IMR-90 (cell line): ENCODE data around the gene LRIT2. TPM values are rescaled to one million over a fixed set of nuclear protein-coding genes. Genes with fewer than 3 reads are reported as not detected.

Experiments used
- ATAC-seq: fragments of 200-7000 bp; cut with Tn5 transposase; 2 replicates; pipeline ENCODE4 v1.9.1; 2020; ENCODE audit warnings: low read depth, mild to moderate bottlenecking, moderate library complexity
- BruUV-seq: library from RNA; stranded (reverse); fragments of 400-500 nt; replicated peaks from 2 replicates; lab custom pipeline; 2021; lab: Mats Ljungman, UMichigan
- CTCF ChIA-PET: fragments of 300-600 bp; formaldehyde crosslinking; extraction: SDS; loops from one replicate; lab custom pipeline; 2021; ENCODE audit warnings: antibody characterized with exemption; lab: Yijun Ruan, JAX
- POLR2A ChIA-PET: fragments of 300-600 bp; sonication (Branson Sonifier 250); formaldehyde crosslinking; loops from one replicate; lab custom pipeline; 2022; ENCODE audit warnings: antibody characterized with exemption; ENCODE audit not compliant: unreplicated experiment; lab: Charles Lee
- DNase-seq: peaks from one replicate; pipeline ENCODE4 v3.0.0; 2013
- H2AFZ ChIP-seq: replicated peaks from 2 replicates; pipeline ENCODE3; 2013; ENCODE audit warnings: low read length, mild to moderate bottlenecking; ENCODE audit not compliant: poor library complexity
- H2AK5ac ChIP-seq: 2 replicates; pipeline ENCODE4 v1.6.1; 2013; ENCODE audit warnings: low read depth, low read length, inconsistent platforms
- H2AK9ac ChIP-seq: replicated peaks from 2 replicates; pipeline ENCODE3; 2013; ENCODE audit warnings: mild to moderate bottlenecking, low read depth, low read length, moderate library complexity; ENCODE audit not compliant: poor library complexity
- H2BK120ac ChIP-seq: 2 replicates; pipeline ENCODE4 v1.6.1; 2013; ENCODE audit warnings: low read depth, low read length, inconsistent platforms
- H2BK15ac ChIP-seq: 3 replicates; pipeline ENCODE4 v1.6.1; 2013; ENCODE audit warnings: low read depth, low read length, inconsistent platforms
- H2BK20ac ChIP-seq: 2 replicates; pipeline ENCODE4 v1.6.1; 2013; ENCODE audit warnings: low read depth, mild to moderate bottlenecking, inconsistent platforms, low read length, moderate library complexity
- H2BK5ac ChIP-seq: 2 replicates; pipeline ENCODE4 v1.6.1; 2013; ENCODE audit warnings: mild to moderate bottlenecking, low read depth, low read length, inconsistent platforms; ENCODE audit not compliant: poor library complexity, severe bottlenecking
- H3K14ac ChIP-seq: replicated peaks from 2 replicates; pipeline ENCODE4 v1.6.1; 2013; ENCODE audit warnings: low read depth, low read length, inconsistent platforms
- H3K18ac ChIP-seq: 2 replicates; pipeline ENCODE4 v1.6.1; 2013; ENCODE audit warnings: low read depth, low read length, control low read depth
- H3K23ac ChIP-seq: 2 replicates; pipeline ENCODE4 v1.6.1; 2013; ENCODE audit warnings: low read depth, low read length, inconsistent platforms
- H3K27ac ChIP-seq: 2 replicates; pipeline ENCODE4 v1.5.1; 2013; ENCODE audit warnings: mild to moderate bottlenecking, control low read depth, low read length; ENCODE audit not compliant: insufficient read depth
- H3K27me3 ChIP-seq: 2 replicates; pipeline ENCODE4 v1.6.1; 2013; ENCODE audit warnings: low read length; ENCODE audit not compliant: control insufficient read depth, insufficient read depth
- H3K36me3 ChIP-seq: 2 replicates; pipeline ENCODE4 v1.6.1; 2013; ENCODE audit warnings: low read length, mixed read lengths; ENCODE audit not compliant: control insufficient read depth, insufficient read depth
- H3K4ac ChIP-seq: 2 replicates; pipeline ENCODE4 v1.6.1; 2013; ENCODE audit warnings: low read depth, low read length, inconsistent platforms
- H3K4me1 ChIP-seq: 2 replicates; pipeline ENCODE4 v1.6.1; 2013; ENCODE audit warnings: low read length, mixed read lengths; ENCODE audit not compliant: control insufficient read depth, insufficient read depth
- H3K4me2 ChIP-seq: 2 replicates; pipeline ENCODE4 v1.6.1; 2013; ENCODE audit warnings: low read depth, mild to moderate bottlenecking, control low read depth, low read length, moderate library complexity
- H3K4me3 ChIP-seq: 2 replicates; pipeline ENCODE4 v1.5.1; 2013; ENCODE audit warnings: low read depth, mild to moderate bottlenecking, control low read depth, low read length, moderate library complexity; ENCODE audit not compliant: insufficient read depth
- H3K56ac ChIP-seq: 2 replicates; pipeline ENCODE4 v1.6.1; 2013; ENCODE audit warnings: low read length, inconsistent platforms; ENCODE audit not compliant: insufficient read depth; ENCODE audit errors: extremely low read depth
- H3K79me1 ChIP-seq, 2 experiments: 2 replicates each; pipeline ENCODE4 v1.6.1; 2013; ENCODE audit warnings: low read length in 2 of 2, inconsistent platforms in 1 of 2, low read depth in 1 of 2
- H3K9ac ChIP-seq: 2 replicates; pipeline ENCODE4 v1.6.1; 2013; ENCODE audit warnings: low read depth, low read length, control low read depth
- H3K9me1 ChIP-seq: 2 replicates; pipeline ENCODE4 v1.6.1; 2013; ENCODE audit warnings: low read length, inconsistent platforms; ENCODE audit not compliant: insufficient read depth
- H3K9me3 ChIP-seq: 2 replicates; pipeline ENCODE4 v1.6.1; 2013; ENCODE audit warnings: low read length; ENCODE audit not compliant: control insufficient read depth, insufficient read depth
- H4K20me1 ChIP-seq: 2 replicates; pipeline ENCODE4 v1.6.1; 2013; ENCODE audit warnings: low read length, inconsistent platforms; ENCODE audit not compliant: insufficient read depth
- H4K5ac ChIP-seq: 2 replicates; pipeline ENCODE4 v1.6.1; 2013; ENCODE audit warnings: mild to moderate bottlenecking, low read depth, low read length, control low read depth
- H4K8ac ChIP-seq, 2 experiments: 2 replicates each; pipeline ENCODE4 v1.6.1; 2013; ENCODE audit warnings: low read depth in 2 of 2, low read length in 2 of 2, control low read depth in 1 of 2, inconsistent platforms in 1 of 2
- H4K91ac ChIP-seq: 2 replicates; pipeline ENCODE4 v1.6.1; 2013; ENCODE audit warnings: low read depth, low read length, inconsistent platforms; ENCODE audit not compliant: insufficient read depth
- BHLHE40 ChIP-seq: fragments of 150-350 bp; IDR thresholded peaks from 2 replicates; pipeline ENCODE4 v1.6.1; 2016; ENCODE audit warnings: mild to moderate bottlenecking, low read depth, low read length
- CEBPB ChIP-seq: IDR thresholded peaks from 2 replicates; pipeline ENCODE4 v1.6.1; 2012; ENCODE audit warnings: low read depth, low read length, improper control_type of control experiment
- CHD1 ChIP-seq: IDR thresholded peaks from 2 replicates; pipeline ENCODE4 v1.6.1; 2012; ENCODE audit warnings: low read depth, low read length, improper control_type of control experiment
- FOS ChIP-seq: fragments of 150-350 bp; IDR thresholded peaks from 2 replicates; pipeline ENCODE4 v1.6.1; 2016; ENCODE audit warnings: low read depth, low read length
- MAFK ChIP-seq: IDR thresholded peaks from 2 replicates; pipeline ENCODE4 v1.6.1; 2012; ENCODE audit warnings: low read depth, low read length, improper control_type of control experiment
- MAZ ChIP-seq: IDR thresholded peaks from 2 replicates; pipeline ENCODE4 v1.6.1; 2012; ENCODE audit warnings: low read depth, mild to moderate bottlenecking, low read length, improper control_type of control experiment, moderate library complexity, borderline replicate concordance
- MXI1 ChIP-seq: IDR thresholded peaks from 2 replicates; pipeline ENCODE4 v1.6.1; 2012; ENCODE audit warnings: low read depth, mild to moderate bottlenecking, low read length, moderate library complexity, borderline replicate concordance
- NFE2L2 ChIP-seq: fragments of 150-350 bp; IDR thresholded peaks from 2 replicates; pipeline ENCODE4 v1.6.1; 2016; ENCODE audit warnings: low read depth, mild to moderate bottlenecking, low read length
- POLR2A ChIP-seq: IDR thresholded peaks from 2 replicates; pipeline ENCODE4 v1.6.1; 2012; ENCODE audit warnings: mild to moderate bottlenecking, low read depth, low read length
- RAD21 ChIP-seq: IDR thresholded peaks from 2 replicates; pipeline ENCODE4 v1.6.1; 2012; ENCODE audit warnings: low read length, improper control_type of control experiment
- RCOR1 ChIP-seq: IDR thresholded peaks from 2 replicates; pipeline ENCODE4 v1.6.1; 2012; ENCODE audit warnings: mild to moderate bottlenecking, low read length, improper control_type of control experiment; ENCODE audit not compliant: insufficient replicate concordance
- RFX5 ChIP-seq: IDR thresholded peaks from 2 replicates; pipeline ENCODE4 v1.8.0; 2012; ENCODE audit warnings: low read depth, mild to moderate bottlenecking, low read length, moderate library complexity
- WGBS, 2 experiments: methylation state at CpG; one replicate each; pipeline versions ENCODE4 v1.1.5 to v1.1.7; 2013; ENCODE audit warnings: missing lambda C conversion rate in 2 of 2; ENCODE audit not compliant: insufficient read length in 1 of 2; ENCODE audit errors: extremely low coverage in 2 of 2; 5-methylcytosine and 5-hydroxymethylcytosine counted together
- dilution Hi-C: fragments of 300-500 bp; cut with HindIII; formaldehyde crosslinking; loops from one replicate; pipeline ENCODE4 v1.14.3; 2018; ENCODE audit warnings: low sequenced_read_pairs; ENCODE audit not compliant: unreplicated experiment
- in situ Hi-C: fragments of 300-500 bp; cut with MboI; formaldehyde crosslinking; loops from 3 replicates; pipeline ENCODE4 v1.14.3; 2019; ENCODE audit warnings: low sequenced_read_pairs, inconsistent platforms, mixed read lengths
- intact Hi-C: fragments of 100-400 bp; cut with micrococcal nuclease; formaldehyde crosslinking; loops from 2 replicates; pipeline ENCODE4 v1.10.0; 2022
- polyA plus RNA-seq, 3 experiments: library from polyadenylated mRNA; depleted of rRNA; stranded (reverse); fragments of >200 nt; gene quantifications; 2 replicates each; pipeline ENCODE4 v1.2.3, GENCODE V29; 2012; ENCODE audit warnings: low replicate concordance in 1 of 3
- total RNA-seq: library from RNA; depleted of rRNA; stranded (reverse); fragments of >200 nt; gene quantifications from 2 replicates; pipeline ENCODE4 v1.2.3, GENCODE V29; 2012
- TF ChIP-seq, protein P1 (sequence below): fragments of 150-350 bp; IDR thresholded peaks from 2 replicates; pipeline ENCODE4 v1.6.1; 2016; ENCODE audit warnings: low read depth, mild to moderate bottlenecking, low read length, moderate library complexity, borderline replicate concordance
- TF ChIP-seq, protein P2 (sequence below): fragments of 150-350 bp; IDR thresholded peaks from 2 replicates; pipeline ENCODE4 v1.6.1; 2017; ENCODE audit warnings: mild to moderate bottlenecking, antibody characterized with exemption, low read length, low read depth
- TF ChIP-seq, protein P3 (sequence below): conservative IDR thresholded peaks from 2 replicates; pipeline ENCODE4 v1.5.1; 2012; ENCODE audit warnings: mild to moderate bottlenecking, low read depth, low read length, improper control_type of control experiment

Gene LRIT2
- total and polyA plus RNA-seq, 2 of the 4 experiments (the other 2 are of a cell fraction) = not detected

DNA sequence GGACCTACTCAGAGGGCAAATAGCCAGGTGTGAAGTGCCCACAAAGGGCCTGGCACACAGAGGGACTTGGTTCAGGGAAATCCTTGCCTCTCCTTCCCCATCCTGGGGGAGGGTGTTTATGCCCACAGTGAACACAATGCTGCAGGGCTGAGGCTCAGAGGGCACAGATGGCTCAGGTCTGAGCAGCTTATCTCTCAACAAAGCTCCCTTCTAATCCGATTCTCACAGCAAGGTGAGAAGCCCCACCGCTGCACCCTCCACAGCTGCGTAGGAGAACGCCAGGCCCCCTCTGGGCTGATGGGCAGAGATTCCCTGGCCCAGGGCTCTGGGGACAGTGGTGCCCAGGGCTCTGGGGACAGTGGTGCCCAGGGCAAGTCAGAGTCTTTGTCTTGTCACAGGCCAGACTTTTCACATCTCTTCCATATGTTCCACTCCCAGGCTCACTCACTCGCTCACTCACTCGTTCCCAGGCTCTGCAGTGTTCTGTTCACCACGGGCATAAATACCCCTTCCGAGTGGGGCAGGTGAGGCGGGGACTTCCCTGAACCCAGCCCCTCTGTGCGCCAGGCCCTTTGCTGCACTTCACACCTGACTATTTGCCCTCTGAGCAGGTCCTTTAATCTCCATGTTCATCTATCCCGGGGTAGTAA is 39.7 kb downstream of the LRIT2 start:
- Histone ChIP-seq H4K8ac (no peak overlapping the region), H3K4me3 (no peak overlapping the region), H3K9me1 (peaks cover 8% of the 10 kb centered on the region), H3K36me3 (no peaks in the 10 kb centered on the region), H4K20me1 (no peaks in the 10 kb centered on the region), H3K79me1 (no peaks in the 10 kb centered on the region), H3K9ac (no peak overlapping the region), H3K9me3 (no peaks in the 10 kb centered on the region), H3K27ac (no peak overlapping the region), H2BK5ac (no peak overlapping the region), H2AK9ac (no peak overlapping the region), H3K23ac (no peak overlapping the region), H2AK5ac (no peak overlapping the region), H3K56ac (no peak overlapping the region), H3K4me1 (no peaks in the 10 kb centered on the region), H3K4ac (no peak overlapping the region), H3K27me3 (no peaks in the 10 kb centered on the region; the same call in 1 of the 2 replicates), H2AFZ (no peak overlapping the region), H3K14ac (no peak overlapping the region), H2BK20ac (no peak overlapping the region), H2BK15ac (no peak overlapping the region), H2BK120ac (no peak overlapping the region), H3K4me2 (no peak overlapping the region), H3K18ac (no peak overlapping the region), H4K5ac (no peak overlapping the region), H4K91ac (no peak overlapping the region)
- DNase-seq (no peak), ATAC-seq (no peak)
- in situ Hi-C loops (no loop called here), dilution Hi-C loops (no loop called here), intact Hi-C loops (no loop called here)
- TF ChIP-seq RCOR1 (no peak), CEBPB (no peak), MAZ (no peak), MXI1 (no peak), POLR2A (no peak), MAFK (no peak), FOS (no peak), RAD21 (no peak), NFE2L2 (no peak), RFX5 (no peak), BHLHE40 (no peak), CHD1 (no peak)
- TF ChIP-seq, protein P1, sequence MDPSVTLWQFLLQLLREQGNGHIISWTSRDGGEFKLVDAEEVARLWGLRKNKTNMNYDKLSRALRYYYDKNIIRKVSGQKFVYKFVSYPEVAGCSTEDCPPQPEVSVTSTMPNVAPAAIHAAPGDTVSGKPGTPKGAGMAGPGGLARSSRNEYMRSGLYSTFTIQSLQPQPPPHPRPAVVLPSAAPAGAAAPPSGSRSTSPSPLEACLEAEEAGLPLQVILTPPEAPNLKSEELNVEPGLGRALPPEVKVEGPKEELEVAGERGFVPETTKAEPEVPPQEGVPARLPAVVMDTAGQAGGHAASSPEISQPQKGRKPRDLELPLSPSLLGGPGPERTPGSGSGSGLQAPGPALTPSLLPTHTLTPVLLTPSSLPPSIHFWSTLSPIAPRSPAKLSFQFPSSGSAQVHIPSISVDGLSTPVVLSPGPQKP = no peak
- TF ChIP-seq, protein P2, sequence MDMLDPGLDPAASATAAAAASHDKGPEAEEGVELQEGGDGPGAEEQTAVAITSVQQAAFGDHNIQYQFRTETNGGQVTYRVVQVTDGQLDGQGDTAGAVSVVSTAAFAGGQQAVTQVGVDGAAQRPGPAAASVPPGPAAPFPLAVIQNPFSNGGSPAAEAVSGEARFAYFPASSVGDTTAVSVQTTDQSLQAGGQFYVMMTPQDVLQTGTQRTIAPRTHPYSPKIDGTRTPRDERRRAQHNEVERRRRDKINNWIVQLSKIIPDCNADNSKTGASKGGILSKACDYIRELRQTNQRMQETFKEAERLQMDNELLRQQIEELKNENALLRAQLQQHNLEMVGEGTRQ = no peak
- TF ChIP-seq, protein P3, sequence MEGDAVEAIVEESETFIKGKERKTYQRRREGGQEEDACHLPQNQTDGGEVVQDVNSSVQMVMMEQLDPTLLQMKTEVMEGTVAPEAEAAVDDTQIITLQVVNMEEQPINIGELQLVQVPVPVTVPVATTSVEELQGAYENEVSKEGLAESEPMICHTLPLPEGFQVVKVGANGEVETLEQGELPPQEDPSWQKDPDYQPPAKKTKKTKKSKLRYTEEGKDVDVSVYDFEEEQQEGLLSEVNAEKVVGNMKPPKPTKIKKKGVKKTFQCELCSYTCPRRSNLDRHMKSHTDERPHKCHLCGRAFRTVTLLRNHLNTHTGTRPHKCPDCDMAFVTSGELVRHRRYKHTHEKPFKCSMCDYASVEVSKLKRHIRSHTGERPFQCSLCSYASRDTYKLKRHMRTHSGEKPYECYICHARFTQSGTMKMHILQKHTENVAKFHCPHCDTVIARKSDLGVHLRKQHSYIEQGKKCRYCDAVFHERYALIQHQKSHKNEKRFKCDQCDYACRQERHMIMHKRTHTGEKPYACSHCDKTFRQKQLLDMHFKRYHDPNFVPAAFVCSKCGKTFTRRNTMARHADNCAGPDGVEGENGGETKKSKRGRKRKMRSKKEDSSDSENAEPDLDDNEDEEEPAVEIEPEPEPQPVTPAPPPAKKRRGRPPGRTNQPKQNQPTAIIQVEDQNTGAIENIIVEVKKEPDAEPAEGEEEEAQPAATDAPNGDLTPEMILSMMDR = no peak
- WGBS, 2 experiments = 80% methylated on average over 1 of the region's 11 CpGs; no CpG with 5 or more reads in 1 of the 2 experiments
- CTCF ChIA-PET = no interaction called here
- BruUV-seq = no TSS peak
- POLR2A ChIA-PET = no interaction called here
